Ovary (tissue), 3 donors: ENCODE data around the gene AADACL4.

Experiments
- EP300 ChIP-seq: sonication (generic); formaldehyde crosslinking; IDR thresholded peaks from one replicate; pipeline ENCODE4 v1.6.1; 2017; ENCODE audit warnings: antibody characterized with exemption
- POLR2A ChIP-seq: fragments of 450-650 bp; IDR thresholded peaks from one replicate; pipeline ENCODE4 v1.6.1; 2017; ENCODE audit warnings: antibody characterized with exemption, mild to moderate bottlenecking, moderate library complexity
- TF ChIP-seq, protein P1 (sequence below), 3 donors: fragments of 450-650 bp in 2 of 3; fragments of 200-600 bp in 1 of 3; IDR thresholded peaks; one replicate each; pipeline versions ENCODE4 v1.5.1 to v1.8.0; 2016 to 2022; ENCODE audit warnings: antibody characterized with exemption in 3 of 3, mild to moderate bottlenecking in 1 of 3
- donor health status: DM: no; HTN: no; CAD: no.

- TF ChIP-seq, protein P1, sequence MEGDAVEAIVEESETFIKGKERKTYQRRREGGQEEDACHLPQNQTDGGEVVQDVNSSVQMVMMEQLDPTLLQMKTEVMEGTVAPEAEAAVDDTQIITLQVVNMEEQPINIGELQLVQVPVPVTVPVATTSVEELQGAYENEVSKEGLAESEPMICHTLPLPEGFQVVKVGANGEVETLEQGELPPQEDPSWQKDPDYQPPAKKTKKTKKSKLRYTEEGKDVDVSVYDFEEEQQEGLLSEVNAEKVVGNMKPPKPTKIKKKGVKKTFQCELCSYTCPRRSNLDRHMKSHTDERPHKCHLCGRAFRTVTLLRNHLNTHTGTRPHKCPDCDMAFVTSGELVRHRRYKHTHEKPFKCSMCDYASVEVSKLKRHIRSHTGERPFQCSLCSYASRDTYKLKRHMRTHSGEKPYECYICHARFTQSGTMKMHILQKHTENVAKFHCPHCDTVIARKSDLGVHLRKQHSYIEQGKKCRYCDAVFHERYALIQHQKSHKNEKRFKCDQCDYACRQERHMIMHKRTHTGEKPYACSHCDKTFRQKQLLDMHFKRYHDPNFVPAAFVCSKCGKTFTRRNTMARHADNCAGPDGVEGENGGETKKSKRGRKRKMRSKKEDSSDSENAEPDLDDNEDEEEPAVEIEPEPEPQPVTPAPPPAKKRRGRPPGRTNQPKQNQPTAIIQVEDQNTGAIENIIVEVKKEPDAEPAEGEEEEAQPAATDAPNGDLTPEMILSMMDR (IDR thresholded peaks at IDR 0.05) = no peak
- TF ChIP-seq EP300 (no peak), POLR2A (no peak)
Measured at GRCh38 chr1:12603224-12603623, 40.7 kb upstream of the AADACL4 start.
